ENCODE data around the gene SPDYE6.

The SPDYE6 gene

DNA sequence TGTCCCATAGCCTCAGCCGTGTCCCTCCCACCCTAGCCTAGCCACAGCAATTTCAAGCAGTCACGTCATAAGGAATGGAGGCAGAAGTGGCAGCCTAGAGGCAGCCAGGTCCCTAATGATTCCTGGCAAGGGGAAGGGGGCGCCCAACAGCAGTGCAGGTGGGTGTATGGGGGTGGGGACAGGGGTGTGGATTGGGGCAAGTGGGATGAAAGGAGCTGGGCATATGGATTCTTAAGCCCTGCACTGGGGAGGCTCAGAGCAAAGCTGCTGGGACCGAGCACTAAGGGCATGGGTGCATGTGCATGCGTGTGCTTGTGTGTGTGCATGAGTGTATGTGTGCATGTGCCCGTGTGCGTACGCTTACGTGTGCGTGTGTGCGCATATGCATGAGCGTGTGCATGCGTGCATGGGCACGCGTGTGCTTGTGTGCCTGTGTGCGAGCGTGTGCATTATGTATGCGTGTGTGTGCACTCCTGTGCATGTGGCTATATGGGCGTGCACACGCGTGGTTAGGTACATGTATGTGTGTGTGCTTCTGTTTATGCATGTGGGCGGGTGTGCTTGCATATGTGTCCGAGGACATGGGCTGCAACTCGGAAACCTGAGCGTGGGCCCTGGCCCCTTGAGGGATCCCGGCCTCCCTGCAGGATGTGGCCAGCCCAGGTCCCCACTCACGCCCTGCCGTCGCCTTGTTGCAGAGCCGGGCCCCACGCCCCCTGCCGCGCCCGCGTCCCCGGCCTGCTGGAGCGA is 35.5 kb downstream of the SPDYE6 start:
- Histone ChIP-seq H3K36me3 (ENCODE audit: control insufficient read depth, insufficient read depth, low read length) (peaks cover 25% of the 10 kb centered on the region), H3K4me3 (replicated peaks; ENCODE audit: low read depth, low read length) (no peak overlapping the region), H3K27me3 (replicated peaks; ENCODE audit: control insufficient read depth, insufficient read depth, low read length) (no peaks in the 10 kb centered on the region)
- TF ChIP-seq, protein P1, sequence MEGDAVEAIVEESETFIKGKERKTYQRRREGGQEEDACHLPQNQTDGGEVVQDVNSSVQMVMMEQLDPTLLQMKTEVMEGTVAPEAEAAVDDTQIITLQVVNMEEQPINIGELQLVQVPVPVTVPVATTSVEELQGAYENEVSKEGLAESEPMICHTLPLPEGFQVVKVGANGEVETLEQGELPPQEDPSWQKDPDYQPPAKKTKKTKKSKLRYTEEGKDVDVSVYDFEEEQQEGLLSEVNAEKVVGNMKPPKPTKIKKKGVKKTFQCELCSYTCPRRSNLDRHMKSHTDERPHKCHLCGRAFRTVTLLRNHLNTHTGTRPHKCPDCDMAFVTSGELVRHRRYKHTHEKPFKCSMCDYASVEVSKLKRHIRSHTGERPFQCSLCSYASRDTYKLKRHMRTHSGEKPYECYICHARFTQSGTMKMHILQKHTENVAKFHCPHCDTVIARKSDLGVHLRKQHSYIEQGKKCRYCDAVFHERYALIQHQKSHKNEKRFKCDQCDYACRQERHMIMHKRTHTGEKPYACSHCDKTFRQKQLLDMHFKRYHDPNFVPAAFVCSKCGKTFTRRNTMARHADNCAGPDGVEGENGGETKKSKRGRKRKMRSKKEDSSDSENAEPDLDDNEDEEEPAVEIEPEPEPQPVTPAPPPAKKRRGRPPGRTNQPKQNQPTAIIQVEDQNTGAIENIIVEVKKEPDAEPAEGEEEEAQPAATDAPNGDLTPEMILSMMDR (IDR thresholded peaks at IDR 0.05; ENCODE audit: insufficient read depth, low read length, poor library complexity, severe bottlenecking) = no peak
- no peak for DNase-seq (ENCODE audit: extremely low read depth, insufficient read length)

DNA sequence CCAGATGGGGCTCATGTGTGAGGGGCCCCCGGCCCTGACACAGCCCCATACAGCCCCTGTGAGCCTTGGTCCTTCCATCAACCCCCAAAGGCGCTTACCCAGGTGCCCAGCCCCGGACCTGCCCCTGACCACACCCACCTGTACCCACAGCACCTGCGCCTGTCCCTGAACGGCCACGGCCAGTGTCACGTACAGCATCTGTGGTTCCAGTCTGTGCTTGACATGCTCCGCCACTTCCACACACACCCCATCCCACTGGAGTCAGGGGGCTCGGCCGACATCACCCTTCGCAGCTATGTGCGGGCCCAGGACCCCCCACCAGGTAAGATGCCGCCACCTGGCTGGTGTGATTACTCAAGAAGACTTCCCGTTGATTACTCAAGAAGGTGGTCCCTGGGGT is 36.1 kb downstream of the SPDYE6 start:
- H3K27me3 ChIP-seq (replicated peaks; ENCODE audit: control insufficient read depth, insufficient read depth, low read length) = no peaks in the 10 kb centered on the region
- H3K36me3 ChIP-seq (ENCODE audit: control insufficient read depth, insufficient read depth, low read length) = peaks cover 26% of the 10 kb centered on the region
- TF ChIP-seq, protein P1 (IDR thresholded peaks at IDR 0.05; ENCODE audit: insufficient read depth, low read length, poor library complexity, severe bottlenecking) = no peak
- H3K4me3 ChIP-seq (replicated peaks; ENCODE audit: low read depth, low read length) = no peak overlapping the region
- no peak for DNase-seq (ENCODE audit: extremely low read depth, insufficient read length)

DNA sequence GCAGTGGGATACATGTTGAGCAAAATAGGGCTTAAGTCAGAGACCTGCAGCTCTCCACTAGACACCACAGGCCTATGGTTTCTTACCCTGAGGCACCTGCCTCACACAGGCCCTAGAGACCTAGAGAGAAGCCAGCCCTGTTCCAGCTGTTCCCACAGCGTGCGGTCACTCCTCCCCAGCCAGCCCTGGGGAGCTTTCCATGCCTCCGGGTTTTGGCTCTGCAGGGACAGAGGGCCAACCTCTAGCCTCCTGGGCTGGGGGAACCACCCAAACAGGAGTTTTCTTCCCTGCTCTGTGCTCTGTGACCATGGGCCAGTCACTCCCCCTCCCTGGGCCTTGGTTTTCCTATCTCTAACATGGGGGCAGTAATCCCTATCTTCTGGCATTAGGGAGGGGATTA is 36.6 kb downstream of the SPDYE6 start:
- no peak overlapping the region for H3K4me3 ChIP-seq (replicated peaks; ENCODE audit: low read depth, low read length)
- DNase-seq (ENCODE audit: extremely low read depth, insufficient read length) = no peak
- TF ChIP-seq, protein P1 (IDR thresholded peaks at IDR 0.05; ENCODE audit: insufficient read depth, low read length, poor library complexity, severe bottlenecking) = no peak
- H3K36me3 ChIP-seq (ENCODE audit: control insufficient read depth, insufficient read depth, low read length) = peaks cover 26% of the 10 kb centered on the region
- H3K27me3 ChIP-seq (replicated peaks; ENCODE audit: control insufficient read depth, insufficient read depth, low read length) = no peaks in the 10 kb centered on the region

- Histone ChIP-seq H3K27me3 (replicated peaks; ENCODE audit: control insufficient read depth, insufficient read depth, low read length) (no peaks in the 10 kb centered on the region), H3K4me3 (replicated peaks; ENCODE audit: low read depth, low read length) (no peak overlapping the region), H3K36me3 (ENCODE audit: control insufficient read depth, insufficient read depth, low read length) (peaks cover 34% of the 10 kb centered on the region)
- TF ChIP-seq, protein P1 (IDR thresholded peaks at IDR 0.05; ENCODE audit: insufficient read depth, low read length, poor library complexity, severe bottlenecking) = no peak
- no peak for DNase-seq (ENCODE audit: extremely low read depth, insufficient read length)
These were observed 37.7 kb downstream of the SPDYE6 start for GRCh38 chr7:102318482-102318971.

- Histone ChIP-seq H3K27me3 (replicated peaks; ENCODE audit: control insufficient read depth, insufficient read depth, low read length) (no peaks in the 10 kb centered on the region), H3K4me3 (replicated peaks; ENCODE audit: low read depth, low read length) (no peak overlapping the region), H3K36me3 (ENCODE audit: control insufficient read depth, insufficient read depth, low read length) (peaks cover 34% of the 10 kb centered on the region)
- TF ChIP-seq, protein P1 (IDR thresholded peaks at IDR 0.05; ENCODE audit: insufficient read depth, low read length, poor library complexity, severe bottlenecking) = peak; percentile 4
- no peak for DNase-seq (ENCODE audit: extremely low read depth, insufficient read length)
These were observed 38.8 kb downstream of the SPDYE6 start for GRCh38 chr7:102317231-102318059.
